B cell (primary cell): ENCODE data around the gene DTNA. TPM values are rescaled to one million over a fixed set of nuclear protein-coding genes. Genes with fewer than 3 reads are reported as not detected.

Experiments
- ATAC-seq: fragments of 200-7000 bp; cut with Tn5 transposase; one replicate; pipeline ENCODE4 v1.10.0; 2021; ENCODE audit warnings: low read depth, mild to moderate bottlenecking, moderate number of reproducible peaks, moderate library complexity
- CTCF ChIA-PET: fragments of 350-600 bp; sonication (Branson Sonifier 250); formaldehyde crosslinking; loops from one replicate; lab custom pipeline; 2021; ENCODE audit warnings: antibody characterized with exemption, inconsistent platforms; lab: Charles Lee
- POLR2A ChIA-PET: fragments of 350-600 bp; sonication (Branson Sonifier 250); formaldehyde crosslinking; loops from one replicate; lab custom pipeline; 2021; ENCODE audit warnings: antibody characterized with exemption; lab: Charles Lee
- DNase-seq: peaks from one replicate; pipeline ENCODE4 v3.0.0; 2013
- H2AFZ ChIP-seq: 2 replicates; pipeline ENCODE4 v1.6.1; 2012; ENCODE audit warnings: mild to moderate bottlenecking, low read depth, low read length; ENCODE audit not compliant: insufficient read depth, poor library complexity, severe bottlenecking
- H3K27ac ChIP-seq, 2 donors: 1 replicate in 1 of 2; 2 replicates in 1 of 2; pipeline ENCODE4 v1.5.1; 2012 to 2013; ENCODE audit warnings: low read length in 2 of 2, mild to moderate bottlenecking in 2 of 2, moderate library complexity in 1 of 2
- H3K27me3 ChIP-seq, 4 experiments: fragments of 200-600 bp in 1 of 4; sonication (generic) in 1 of 4; replicated peaks in 1 of 4; 1 replicate in 2 of 4; 2 replicates in 2 of 4; pipeline versions ENCODE4 v1.6.1 to v1.7.0; 2013 to 2016; ENCODE audit warnings: low read length in 3 of 4, mild to moderate bottlenecking in 2 of 4, mixed read lengths in 1 of 4, moderate library complexity in 1 of 4; ENCODE audit not compliant: insufficient read depth in 4 of 4, control insufficient read depth in 3 of 4; ENCODE audit errors: control extremely low read depth in 1 of 4
- H3K36me3 ChIP-seq, 2 experiments: replicated peaks in 1 of 2; 1 replicate in 1 of 2; 2 replicates in 1 of 2; pipeline versions ENCODE4 v1.6.1 to v1.7.1; 2013; ENCODE audit warnings: low read length in 1 of 2; ENCODE audit not compliant: insufficient read depth in 2 of 2, control insufficient read depth in 1 of 2; ENCODE audit errors: control extremely low read depth in 1 of 2, extremely low read depth in 1 of 2
- H3K4me1 ChIP-seq, 2 donors: fragments of 200-600 bp in 1 of 2; sonication (generic) in 1 of 2; 1 replicate in 1 of 2; 2 replicates in 1 of 2; pipeline versions ENCODE4 v1.5.1 to v1.6.1; 2013 to 2017; ENCODE audit warnings: low read length in 2 of 2; ENCODE audit not compliant: control insufficient read depth in 2 of 2, insufficient read depth in 2 of 2
- H3K4me2 ChIP-seq: replicated peaks from 2 replicates; pipeline ENCODE3; 2012; ENCODE audit warnings: mild to moderate bottlenecking, low read depth, low read length; ENCODE audit not compliant: poor library complexity, severe bottlenecking
- H3K4me3 ChIP-seq, 5 experiments: fragments of 200-600 bp in 1 of 5; sonication (generic) in 1 of 5; 1 replicate in 3 of 5; 2 replicates in 2 of 5; pipeline versions ENCODE4 v1.5.1 to v1.7.0; 2011 to 2016; ENCODE audit warnings: low read length in 4 of 5, mild to moderate bottlenecking in 4 of 5, low read depth in 2 of 5, control low read depth in 1 of 5, moderate library complexity in 1 of 5; ENCODE audit not compliant: insufficient read depth in 1 of 5; ENCODE audit errors: control extremely low read depth in 1 of 5, extremely low read depth in 1 of 5
- H3K79me2 ChIP-seq: fragments of 200-600 bp; sonication (generic); one replicate; pipeline ENCODE4 v1.6.0; 2016; ENCODE audit warnings: low read length; ENCODE audit not compliant: control insufficient read depth, insufficient read depth
- H3K9ac ChIP-seq: fragments of 200-600 bp; sonication (generic); 2 replicates; pipeline ENCODE4 v1.6.1; 2017; ENCODE audit warnings: mild to moderate bottlenecking, low read length, moderate library complexity
- H3K9me3 ChIP-seq, 3 donors: one replicate each; pipeline versions ENCODE4 v1.6.1 to v1.7.1; 2013; ENCODE audit warnings: low read length in 2 of 3; ENCODE audit not compliant: control insufficient read depth in 2 of 3, insufficient read depth in 1 of 3; ENCODE audit errors: control extremely low read depth in 1 of 3
- H4K20me1 ChIP-seq: 2 replicates; pipeline ENCODE4 v1.6.0; 2012; ENCODE audit warnings: mild to moderate bottlenecking, low read length; ENCODE audit not compliant: insufficient read depth, control insufficient read depth, poor library complexity, severe bottlenecking
- H3K27ac Mint-ChIP-seq: one replicate; pipeline ENCODE4 v1.8.0; 2021; ENCODE audit warnings: mixed read lengths
- H3K27me3 Mint-ChIP-seq: one replicate; pipeline ENCODE4 v1.8.0; 2021; ENCODE audit warnings: mixed read lengths
- H3K4me1 Mint-ChIP-seq: one replicate; pipeline ENCODE4 v1.8.0; 2021; ENCODE audit warnings: mixed read lengths
- H3K4me3 Mint-ChIP-seq: one replicate; pipeline ENCODE4 v1.8.0; 2021; ENCODE audit warnings: mixed read lengths
- H3K9me3 Mint-ChIP-seq: one replicate; pipeline ENCODE4 v1.8.0; 2022; ENCODE audit warnings: mixed read lengths; ENCODE audit not compliant: insufficient read depth
- EZH2 ChIP-seq: IDR thresholded peaks from 2 replicates; pipeline ENCODE4 v1.6.1; 2012; ENCODE audit warnings: borderline replicate concordance, low read depth, mild to moderate bottlenecking, moderate library complexity, low read length; ENCODE audit not compliant: insufficient read depth, poor library complexity, severe bottlenecking
- WGBS: methylation state at CpG from one replicate; pipeline ENCODE4 v1.1.5; 2013; ENCODE audit warnings: missing lambda C conversion rate; ENCODE audit not compliant: insufficient coverage; 5-methylcytosine and 5-hydroxymethylcytosine counted together
- intact Hi-C: fragments of 100-400 bp; cut with micrococcal nuclease; formaldehyde crosslinking; loops from one replicate; pipeline ENCODE4 v1.10.0; 2022
- polyA plus RNA-seq: library from polyadenylated mRNA; depleted of rRNA; stranded (reverse); fragments of >200 nt; gene quantifications from 2 replicates; pipeline ENCODE4 v1.2.3, GENCODE V29; 2012
- total RNA-seq, 2 donors: library from RNA; stranded (reverse); fragments of 120-200 nt in 1 of 2; gene quantifications; 1 replicate in 1 of 2; 2 replicates in 1 of 2; pipeline versions ENCODE4 v1.2.3 to v1.2.4, GENCODE V29; 2013 to 2022
- TF ChIP-seq, protein P1 (sequence below): fragments of 200-600 bp; IDR thresholded peaks from one replicate; pipeline ENCODE4 v1.8.0; 2022; ENCODE audit warnings: antibody characterized with exemption, mild to moderate bottlenecking

Gene DTNA
- total and polyA plus RNA-seq, 2 donors (not counting 1 experiment from before 2014, with no cell fraction given) = not detected

DNA sequence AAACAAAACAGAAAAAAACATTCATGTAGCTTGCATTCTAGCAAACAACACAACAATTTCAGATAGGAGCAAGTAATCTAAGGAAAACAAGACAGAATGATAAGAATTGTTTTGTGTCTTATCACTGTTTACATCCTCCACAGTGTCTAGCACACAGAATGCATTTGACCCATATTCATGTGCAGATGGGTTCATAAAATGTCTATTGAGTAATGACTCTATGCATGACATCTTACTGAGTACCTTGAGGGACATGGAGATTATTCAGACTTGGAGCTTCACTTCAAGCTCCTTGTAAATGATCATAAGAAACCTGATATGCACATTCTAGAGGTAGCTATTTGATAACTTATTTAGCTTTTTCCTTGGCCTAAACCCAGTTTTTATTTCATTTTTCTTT lies 69.0 kb downstream of the DTNA start:
- no peak for TF ChIP-seq EZH2
- TF ChIP-seq, protein P1, sequence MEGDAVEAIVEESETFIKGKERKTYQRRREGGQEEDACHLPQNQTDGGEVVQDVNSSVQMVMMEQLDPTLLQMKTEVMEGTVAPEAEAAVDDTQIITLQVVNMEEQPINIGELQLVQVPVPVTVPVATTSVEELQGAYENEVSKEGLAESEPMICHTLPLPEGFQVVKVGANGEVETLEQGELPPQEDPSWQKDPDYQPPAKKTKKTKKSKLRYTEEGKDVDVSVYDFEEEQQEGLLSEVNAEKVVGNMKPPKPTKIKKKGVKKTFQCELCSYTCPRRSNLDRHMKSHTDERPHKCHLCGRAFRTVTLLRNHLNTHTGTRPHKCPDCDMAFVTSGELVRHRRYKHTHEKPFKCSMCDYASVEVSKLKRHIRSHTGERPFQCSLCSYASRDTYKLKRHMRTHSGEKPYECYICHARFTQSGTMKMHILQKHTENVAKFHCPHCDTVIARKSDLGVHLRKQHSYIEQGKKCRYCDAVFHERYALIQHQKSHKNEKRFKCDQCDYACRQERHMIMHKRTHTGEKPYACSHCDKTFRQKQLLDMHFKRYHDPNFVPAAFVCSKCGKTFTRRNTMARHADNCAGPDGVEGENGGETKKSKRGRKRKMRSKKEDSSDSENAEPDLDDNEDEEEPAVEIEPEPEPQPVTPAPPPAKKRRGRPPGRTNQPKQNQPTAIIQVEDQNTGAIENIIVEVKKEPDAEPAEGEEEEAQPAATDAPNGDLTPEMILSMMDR = no peak
- Mint-ChIP-seq H3K27ac (no peak overlapping the region), H3K4me3 (no peak overlapping the region), H3K9me3 (no peaks in the 10 kb centered on the region), H3K4me1 (no peaks in the 10 kb centered on the region), H3K27me3 (peaks cover 15% of the 10 kb centered on the region)
- no peak overlapping the region for H3K4me2 ChIP-seq
- H4K20me1 ChIP-seq = no peaks in the 10 kb centered on the region
- H3K9me3 ChIP-seq = no peaks in the 10 kb centered on the region
- H3K27ac ChIP-seq = no peak overlapping the region
- no peak overlapping the region for H2AFZ ChIP-seq
- H3K36me3 ChIP-seq = no peaks in the 10 kb centered on the region
- DNase-seq (no peak), ATAC-seq (no peak)
- intact Hi-C loops = no loop called here
- no peaks in the 10 kb centered on the region for H3K4me1 ChIP-seq
- H3K79me2 ChIP-seq = no peaks in the 10 kb centered on the region
- POLR2A ChIA-PET = no interaction called here
- no peak overlapping the region for H3K4me3 ChIP-seq
- no peak overlapping the region for H3K9ac ChIP-seq
- H3K27me3 ChIP-seq = no peaks in the 10 kb centered on the region
- CTCF ChIA-PET = interaction anchor here (0.6 to 3.4 kb wide), 2 partner anchors 10 to 1422 kb away, joined by 3 to 15 read pairs; no protein-coding TSS in a partner anchor

DNA sequence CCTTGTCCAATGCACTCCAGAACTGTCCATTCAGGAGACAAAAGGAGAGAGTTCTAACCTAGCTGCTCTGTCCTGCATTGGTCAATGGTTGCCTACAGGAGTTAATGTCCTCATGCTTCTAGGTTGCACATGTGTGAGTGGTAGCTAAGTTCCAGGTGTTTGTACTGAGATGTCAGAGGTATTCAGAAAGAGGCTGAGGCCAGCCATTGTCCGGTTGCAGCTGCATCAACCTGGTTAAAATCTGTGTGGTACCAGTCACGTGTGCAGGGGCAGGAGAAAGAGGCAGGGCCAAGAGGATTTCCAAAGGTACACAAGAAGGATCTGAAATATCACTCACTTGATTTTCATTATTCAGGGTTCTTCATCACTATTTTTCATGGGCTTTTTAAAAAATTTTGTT lies 70.8 kb downstream of the DTNA start:
- H3K9me3 ChIP-seq = no peaks in the 10 kb centered on the region

More for the DNA sequence above, 70.8 kb downstream of the DTNA start:
- Mint-ChIP-seq H3K27ac (no peak overlapping the region), H3K4me1 (no peaks in the 10 kb centered on the region), H3K27me3 (peaks cover 10% of the 10 kb centered on the region), H3K9me3 (no peaks in the 10 kb centered on the region), H3K4me3 (no peak overlapping the region)
- ChIA-PET POLR2A (no interaction called here), CTCF (interaction anchor here (3.4 kb wide), 1 partner anchor 8 kb away, joined by 15 read pairs; no protein-coding TSS in a partner anchor)
- H3K4me1 ChIP-seq = no peaks in the 10 kb centered on the region
- ATAC-seq (no peak), DNase-seq (no peak)
- no peak overlapping the region for H3K27ac ChIP-seq
- intact Hi-C loops = no loop called here
- H3K27me3 ChIP-seq = no peaks in the 10 kb centered on the region
- TF ChIP-seq, protein P1 = no peak
- TF ChIP-seq EZH2 = no peak
- no peak overlapping the region for H2AFZ ChIP-seq
- no peak overlapping the region for H3K9ac ChIP-seq
- no peak overlapping the region for H3K4me3 ChIP-seq
- H4K20me1 ChIP-seq = no peaks in the 10 kb centered on the region
- no peaks in the 10 kb centered on the region for H3K36me3 ChIP-seq
- H3K4me2 ChIP-seq = no peak overlapping the region
- 100% methylated on average over 2 of the region's 2 CpGs for WGBS
- no peaks in the 10 kb centered on the region for H3K79me2 ChIP-seq
